GM19455 (cell line): Measurements from ENCODE around the gene CEP112.
A peak's percentile ranks its signal among the peaks of the same experiment; 100 is the strongest.

Experiments
- ATAC-seq: cut with Tn5 transposase; IDR thresholded peaks from one replicate; pipeline ENCODE4 v1.9.1; 2021; ENCODE audit not compliant: unreplicated experiment

The CEP112 gene

DNA sequence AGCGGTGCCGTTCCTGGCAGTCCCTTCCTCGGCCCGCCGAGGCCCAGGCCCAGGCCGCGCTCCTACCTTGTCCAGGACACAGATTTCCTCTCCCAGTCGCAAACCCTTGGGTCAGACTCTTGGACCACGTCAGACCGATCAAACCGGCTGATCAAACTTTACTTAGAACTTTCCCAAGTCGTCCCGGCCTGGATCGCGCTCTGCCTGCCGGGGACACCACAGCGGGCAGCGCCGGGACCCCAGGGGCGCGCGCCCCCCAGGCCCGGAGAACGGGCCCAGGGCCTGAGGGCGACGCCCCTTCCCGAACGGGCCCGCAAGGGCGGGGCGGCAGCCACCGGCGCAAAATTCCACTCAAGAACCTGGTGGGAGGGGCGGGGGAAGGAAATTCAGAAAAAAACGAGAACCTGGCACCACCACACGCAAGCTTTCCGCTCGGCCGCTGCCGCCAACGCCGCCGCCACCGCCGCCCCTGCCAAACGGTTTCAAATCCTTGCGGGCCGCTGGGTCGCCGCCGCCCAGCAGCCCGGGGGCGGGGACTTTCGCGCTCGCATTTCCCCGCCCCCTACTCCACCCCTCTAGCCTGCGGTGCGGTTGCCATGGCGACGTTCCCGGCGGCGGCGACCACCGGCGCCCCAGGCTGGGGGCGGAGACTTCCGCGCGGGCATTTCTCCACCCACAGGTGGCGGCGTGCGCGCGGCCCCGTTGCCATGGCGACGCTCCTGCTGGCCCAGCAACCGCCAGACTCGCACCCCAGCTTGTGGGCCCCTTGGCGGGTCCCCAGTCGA, at the start of gene CEP112:
Gene CEP112, minus strand, starts transcription at position 541 of the 785 bp plus-strand sequence.
- ATAC-seq, result peak; percentile 68

DNA sequence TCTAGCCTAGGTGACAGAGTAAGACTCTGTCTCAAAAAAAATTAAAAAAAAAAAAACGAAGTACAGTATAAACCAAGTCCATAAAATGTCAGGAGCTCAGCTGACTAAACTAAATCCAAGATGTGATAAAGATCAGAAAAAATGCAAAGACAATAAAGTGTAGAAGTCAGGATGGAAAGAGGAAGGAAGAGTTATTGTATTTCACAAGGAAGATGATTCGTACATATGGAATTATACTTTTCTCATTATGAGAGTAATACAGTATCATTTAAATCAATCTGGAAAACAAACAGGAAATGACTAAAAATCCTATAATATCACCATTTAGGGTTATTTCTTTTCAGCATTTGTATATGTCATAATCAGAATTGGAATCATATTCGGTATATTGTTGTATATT, 48.7 kb upstream of the CEP112 start:
- ATAC-seq, result no peak

DNA sequence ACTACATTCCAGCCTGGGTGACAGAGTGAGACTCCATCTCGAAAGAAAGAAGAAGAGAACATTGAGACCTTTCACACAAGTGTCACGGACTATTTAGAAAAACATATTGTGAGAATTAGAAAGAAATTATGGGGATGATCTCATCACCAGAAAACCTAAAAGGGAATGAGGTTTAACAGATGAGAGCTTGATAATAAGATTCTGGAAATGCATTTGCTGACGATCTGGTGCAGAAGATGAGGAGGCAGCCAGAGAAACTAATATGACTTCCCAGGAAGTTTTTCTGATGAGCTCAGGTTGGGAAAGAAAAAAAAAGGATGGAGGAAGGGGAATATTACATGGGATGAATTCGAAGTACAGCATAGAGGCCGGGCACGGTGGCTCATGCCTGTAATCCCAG, 48.1 kb upstream of the CEP112 start:
- no peak for ATAC-seq

DNA sequence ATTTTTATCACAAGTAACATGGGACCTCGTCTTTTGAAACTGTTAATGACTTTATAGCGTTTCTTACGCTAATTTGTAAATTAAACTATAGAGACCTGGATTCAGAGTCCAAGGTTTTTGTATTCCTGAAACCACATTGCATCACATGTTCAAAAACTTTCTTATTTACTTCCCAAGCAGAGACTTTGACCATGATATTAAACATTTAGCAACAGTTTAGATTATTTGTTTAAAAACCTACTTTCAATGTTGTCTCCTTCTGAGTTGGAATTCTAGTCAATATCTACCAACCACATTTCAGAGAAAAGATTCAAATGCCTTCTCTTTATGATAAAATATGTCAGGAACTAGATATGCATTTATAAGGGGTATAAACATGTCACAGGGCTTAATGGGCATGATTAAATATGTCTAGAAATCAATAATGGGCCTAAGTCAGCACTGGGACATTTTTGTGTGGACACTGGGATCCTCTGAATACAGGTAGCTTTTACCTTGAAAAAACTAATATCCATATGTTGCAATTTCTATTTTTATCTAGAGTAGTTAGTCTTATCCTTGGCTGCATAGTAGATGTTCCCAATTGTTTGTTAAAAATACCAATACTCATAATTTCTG, 43.6 kb upstream of the CEP112 start:
- no peak for ATAC-seq

DNA sequence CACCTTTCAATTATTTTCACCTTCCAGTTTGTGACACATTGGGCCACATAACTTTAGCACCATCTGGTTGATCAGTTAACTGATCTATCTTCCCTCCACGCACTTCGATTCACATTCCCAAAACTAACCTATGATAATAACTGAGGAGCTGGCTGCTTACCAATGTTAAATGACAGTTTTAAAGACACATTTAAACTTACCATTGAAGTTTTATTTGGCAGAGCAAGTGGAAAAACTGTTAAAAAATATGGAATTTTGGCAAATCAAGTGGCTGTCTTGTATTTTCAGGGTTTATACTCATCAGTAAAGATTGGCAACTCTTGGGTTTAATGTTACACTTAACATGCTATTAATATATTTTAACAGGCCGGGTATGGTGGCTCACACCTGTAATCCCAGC, 42.7 kb upstream of the CEP112 start:
- ATAC-seq, result no peak

DNA sequence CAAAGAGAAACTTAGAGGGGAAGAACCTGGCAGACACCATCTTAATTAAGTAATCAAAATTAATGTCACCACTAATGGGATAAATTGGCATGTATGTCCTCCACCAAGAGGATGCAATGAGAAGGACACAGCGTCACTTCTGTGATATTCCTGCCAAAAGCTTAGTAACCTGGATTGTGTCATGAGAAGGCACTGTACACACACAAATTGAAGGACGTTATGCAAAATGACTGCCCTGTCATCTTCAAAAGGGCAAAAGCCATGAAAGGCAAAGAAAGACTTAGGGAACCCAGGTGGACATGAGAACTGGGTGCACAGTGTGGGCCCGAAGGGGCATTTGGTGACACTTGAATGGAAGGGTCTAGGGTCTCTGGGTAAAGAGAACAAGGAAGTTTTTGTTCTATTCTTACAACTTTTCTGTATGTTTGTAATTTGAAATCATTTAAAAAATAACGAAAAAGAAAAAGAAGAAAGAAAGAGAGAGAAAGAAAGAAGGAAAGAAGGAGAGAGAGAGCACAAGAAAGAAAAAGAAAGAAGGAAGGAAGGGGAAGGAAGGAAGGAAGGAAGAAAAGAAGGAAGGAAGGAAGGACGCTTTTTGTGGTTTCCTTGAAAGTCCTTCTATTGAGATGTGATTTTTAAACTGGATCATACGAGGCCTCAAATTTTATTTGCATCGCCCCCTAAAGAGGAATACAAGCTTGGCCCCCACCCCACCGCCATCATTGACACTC, 41.3 kb upstream of the CEP112 start:
- ATAC-seq, result no peak

DNA sequence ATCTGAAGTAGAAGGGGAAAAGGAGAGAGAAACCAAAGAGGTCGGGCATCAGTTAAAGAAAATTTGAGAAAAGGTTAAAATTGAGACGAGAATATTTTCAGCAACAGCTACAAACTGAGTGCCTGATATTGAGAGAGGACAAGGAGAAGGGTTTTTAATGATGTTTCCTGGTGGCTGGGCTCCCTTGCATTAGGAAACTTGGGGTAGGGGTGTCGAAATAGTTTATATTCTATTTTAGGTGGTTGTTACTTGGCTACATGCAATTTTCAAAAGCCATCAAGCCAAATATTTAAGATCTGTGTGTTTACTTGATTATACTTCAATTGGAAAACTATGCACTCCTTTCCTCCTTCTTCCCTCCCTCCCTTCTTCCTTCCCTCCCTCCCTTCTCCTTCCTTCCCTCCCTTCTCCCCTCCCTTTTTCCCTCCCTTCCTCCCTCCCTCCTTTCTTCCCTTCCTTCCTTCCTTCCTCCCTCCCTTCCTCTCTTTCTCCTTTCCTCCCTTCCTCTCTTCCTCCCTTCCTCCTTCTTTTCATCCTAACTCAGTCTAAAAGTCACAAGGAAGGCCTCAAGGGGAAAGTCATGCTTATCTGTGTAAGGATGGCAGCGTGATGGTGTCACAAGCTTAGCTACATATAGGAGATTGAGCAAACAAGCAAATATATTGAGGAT, 39.1 kb upstream of the CEP112 start:
- no peak for ATAC-seq

DNA sequence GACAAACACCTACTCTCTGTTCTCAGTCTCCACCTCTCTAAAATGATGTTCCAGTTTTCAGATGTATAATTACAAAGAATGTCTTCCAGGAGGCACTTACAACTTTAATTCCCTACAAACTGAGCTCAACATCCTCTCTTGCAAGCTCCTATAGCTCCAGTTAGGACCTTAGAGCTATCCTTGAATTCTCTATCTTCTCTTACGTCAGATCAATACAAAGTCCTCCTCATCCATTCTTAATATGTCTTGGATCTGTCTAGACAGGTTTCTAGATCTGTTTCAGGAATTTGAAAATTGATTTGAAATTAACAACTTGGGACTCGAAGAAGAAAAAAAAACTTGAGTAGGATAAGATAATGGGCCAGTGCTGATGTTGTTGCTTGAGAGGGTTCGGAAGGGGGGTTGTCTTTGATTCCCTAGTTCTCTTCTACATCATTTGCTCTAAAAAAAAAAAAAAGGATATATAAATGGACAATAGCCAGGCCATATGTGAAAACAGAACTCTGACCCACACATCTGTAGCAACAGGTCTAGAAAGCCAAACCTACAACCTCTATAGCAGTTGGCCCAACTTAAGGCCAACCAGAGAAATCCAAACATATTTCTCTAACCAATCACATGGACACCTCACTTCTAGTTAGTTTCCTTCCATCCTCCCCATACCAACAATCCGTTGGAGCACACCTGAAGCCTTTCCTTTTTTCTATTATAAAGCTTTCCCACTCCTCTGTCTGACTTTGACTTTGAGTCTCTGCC, 38.0 kb upstream of the CEP112 start:
- ATAC-seq, result no peak

DNA sequence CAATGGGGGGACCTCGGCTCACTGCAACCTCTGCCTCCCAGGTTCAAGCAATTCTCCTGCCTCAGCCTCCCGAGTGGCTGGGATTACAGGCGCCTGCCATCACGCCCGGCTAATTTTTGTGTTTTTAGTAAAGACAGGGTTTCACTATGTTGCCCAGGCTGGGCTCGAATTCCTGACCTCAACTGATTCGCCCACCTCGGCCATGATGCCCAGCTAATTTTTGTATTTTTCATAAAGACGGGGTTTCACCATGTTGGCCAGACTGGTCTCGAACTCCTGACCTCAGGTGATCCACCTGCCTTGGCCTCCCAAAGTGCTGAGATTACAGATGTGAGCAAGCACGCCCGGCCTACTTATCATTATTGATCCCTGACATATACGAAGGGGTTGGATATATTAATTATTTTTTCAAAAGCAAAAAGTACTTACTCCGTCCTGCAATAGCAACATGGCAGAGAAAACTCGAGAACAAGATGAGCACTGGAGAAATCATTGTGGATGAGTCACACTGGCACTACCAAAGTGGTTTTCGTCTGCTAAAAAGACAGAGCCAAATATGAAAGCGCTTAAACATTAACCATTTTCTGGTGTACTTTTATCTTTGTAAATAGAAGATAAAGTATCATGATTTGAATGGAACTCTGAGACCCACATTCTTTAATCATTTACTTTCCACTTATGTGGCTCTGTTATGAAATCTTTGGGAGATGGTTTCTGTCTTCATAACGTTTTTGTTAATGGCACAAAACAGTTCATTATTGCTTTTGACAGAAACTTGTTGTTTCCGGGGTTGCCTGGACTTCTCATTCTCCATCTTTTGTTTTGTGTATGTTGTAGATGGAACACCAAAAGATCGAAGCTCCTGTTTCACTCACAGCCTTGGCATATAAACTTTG, 37.2 kb upstream of the CEP112 start, which contains the start of gene APOH:
Gene APOH, minus strand, starts transcription at position 529 of the 896 bp plus-strand sequence. Its CDS starts 36 bp downstream, at position 493.
- no peak for ATAC-seq

DNA sequence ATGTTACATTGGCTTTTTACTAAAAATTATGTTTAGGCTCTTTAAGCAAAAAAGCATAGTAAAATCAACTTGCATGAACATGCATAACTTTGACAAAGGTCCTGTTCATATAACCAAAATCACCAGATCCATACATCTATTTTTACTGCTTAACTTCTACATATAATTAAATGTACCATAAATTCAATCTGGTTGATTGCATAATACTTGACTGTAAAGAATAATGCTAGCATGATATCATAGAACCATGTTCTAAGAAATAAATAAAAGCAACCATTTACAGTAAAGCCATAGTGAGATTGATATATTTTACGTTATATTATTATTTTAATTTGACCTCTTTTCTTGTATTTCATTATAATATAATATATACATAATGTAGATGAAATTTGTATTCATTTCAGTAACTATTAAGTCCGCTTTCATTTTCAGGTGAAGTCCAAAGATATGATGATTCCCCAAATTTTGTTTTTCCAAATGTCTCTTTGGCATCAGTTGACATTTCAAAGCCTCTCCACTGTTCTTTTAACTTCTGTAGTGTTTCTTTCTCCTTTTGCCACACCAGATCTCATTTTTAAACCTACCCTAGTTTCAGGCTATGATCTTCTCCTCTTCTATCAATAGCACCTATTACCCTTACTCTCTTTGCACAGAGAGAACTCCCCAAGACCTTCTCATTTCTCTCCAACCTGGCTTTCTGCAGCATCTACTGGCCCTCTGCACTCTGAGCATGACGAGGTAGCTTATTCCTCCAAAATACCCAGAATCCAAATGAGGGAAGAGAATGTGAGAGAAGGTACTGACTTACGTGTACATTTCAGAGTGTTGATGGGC, 35.5 kb upstream of the CEP112 start:
- no peak for ATAC-seq

DNA sequence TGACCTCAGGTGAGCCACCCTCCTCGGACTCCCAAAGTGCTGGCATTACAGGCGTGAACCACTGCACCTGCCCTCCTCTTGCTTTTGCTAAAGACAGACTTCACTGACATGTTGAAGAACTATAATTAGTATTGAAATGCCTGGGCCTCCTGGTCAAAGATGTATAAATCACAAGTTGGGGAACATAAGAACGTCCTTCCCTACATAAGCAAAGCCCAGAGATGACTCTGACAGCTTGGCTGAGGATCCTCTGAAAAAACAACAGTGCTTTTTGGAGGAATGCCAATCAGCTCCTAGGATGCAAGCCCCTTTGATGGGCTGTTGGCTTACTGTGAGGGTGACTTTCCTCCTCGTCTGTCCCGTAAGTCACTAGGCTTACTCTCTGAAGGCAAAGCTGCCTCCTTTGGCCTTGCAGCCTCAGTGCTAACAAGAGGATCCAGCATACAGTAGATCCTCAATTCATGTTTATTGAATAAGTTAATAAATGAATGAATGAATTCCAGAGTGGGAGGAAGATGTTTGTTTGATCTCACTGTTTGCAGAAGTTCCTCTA, 30.9 kb upstream of the CEP112 start:
- ATAC-seq, result no peak

DNA sequence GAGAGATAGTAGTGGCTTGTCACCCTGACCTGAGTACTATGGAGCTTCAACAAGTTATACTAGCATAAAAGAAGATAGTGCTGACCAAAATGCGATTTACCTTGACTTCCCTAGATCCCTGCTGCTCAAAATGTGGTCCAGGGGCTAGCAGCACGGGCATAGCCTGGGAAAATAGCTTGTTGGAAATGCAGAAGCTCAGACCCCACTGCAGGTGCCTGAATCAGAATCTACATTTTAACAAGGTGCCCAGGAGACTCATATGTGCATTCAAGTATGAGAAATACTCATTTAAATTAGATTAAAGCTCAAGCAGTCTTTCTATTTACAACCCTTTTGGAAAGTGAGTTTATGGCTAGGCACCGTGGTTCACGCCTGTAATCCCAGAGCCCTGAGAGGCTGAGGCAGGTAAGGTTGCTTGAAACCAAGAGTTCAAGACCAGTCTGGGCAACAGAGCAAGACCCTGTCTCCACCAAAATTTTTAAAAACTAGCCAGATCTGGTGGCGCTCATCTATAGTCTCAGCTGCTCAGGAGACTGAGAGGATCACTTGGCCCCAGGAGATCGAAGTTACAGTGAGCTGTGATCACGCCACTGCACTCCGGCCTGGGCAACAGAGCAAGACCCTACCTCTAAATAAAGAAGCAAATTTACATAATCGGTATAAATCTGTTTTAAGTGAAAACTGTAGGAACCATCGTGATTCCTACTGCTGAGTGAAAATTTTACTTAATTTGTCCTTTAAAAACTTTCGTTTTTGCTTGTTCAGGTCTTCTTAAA, 30.0 kb upstream of the CEP112 start:
- no peak for ATAC-seq

DNA sequence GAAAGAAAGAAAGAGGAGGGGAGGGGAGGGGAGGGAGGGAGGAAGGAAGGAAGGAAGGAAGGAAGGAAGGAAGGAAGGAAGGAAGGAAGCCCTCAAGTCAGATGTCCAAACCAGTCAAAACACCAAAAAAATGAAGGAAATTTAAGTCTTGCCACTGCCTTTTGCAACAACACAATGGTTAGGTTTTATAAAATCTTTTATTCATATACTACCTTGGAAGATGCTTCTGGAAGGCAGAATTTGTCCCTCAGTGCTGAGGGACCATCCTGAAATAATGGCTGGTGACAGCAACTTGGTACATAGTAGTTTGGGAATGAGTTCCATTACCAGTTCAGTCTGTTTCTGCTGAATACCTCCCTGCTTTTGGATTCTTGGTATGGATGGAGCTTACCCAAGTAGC, 29.4 kb upstream of the CEP112 start:
- ATAC-seq, result no peak

DNA sequence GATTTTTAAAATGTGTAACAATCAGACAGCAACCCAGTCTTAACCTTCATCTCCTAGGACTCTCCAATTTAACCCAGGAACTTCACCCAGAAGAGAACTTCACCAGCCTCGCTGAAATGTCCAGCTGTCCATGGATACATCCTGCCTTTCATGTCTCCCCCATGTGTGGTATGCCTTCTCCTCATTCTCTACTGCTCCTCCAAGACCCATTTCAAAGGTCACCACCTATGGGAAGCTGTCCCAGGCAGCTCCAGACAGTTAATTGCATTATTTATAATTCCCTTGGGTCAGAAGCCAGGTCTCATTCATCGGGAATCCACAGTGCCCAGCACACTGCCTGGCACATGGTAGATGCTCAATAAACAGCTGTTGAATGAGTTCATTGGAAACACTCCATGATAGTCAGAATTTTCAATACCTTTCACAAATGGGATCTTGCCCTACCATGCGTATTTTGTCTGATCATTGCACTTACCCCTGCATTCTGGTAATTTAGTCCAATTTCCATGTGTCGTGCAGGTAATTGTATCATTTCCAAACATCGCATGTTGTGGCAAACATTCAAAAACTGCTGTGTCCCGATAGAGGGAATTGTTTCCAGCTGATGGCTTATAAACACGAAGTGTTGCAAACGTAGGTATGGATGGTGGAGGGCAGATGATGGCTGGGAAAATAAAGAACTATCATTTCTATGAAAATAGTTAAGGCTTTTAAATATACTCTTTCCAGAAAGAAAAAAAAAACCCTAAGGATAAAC, 28.3 kb upstream of the CEP112 start:
- ATAC-seq, result no peak

DNA sequence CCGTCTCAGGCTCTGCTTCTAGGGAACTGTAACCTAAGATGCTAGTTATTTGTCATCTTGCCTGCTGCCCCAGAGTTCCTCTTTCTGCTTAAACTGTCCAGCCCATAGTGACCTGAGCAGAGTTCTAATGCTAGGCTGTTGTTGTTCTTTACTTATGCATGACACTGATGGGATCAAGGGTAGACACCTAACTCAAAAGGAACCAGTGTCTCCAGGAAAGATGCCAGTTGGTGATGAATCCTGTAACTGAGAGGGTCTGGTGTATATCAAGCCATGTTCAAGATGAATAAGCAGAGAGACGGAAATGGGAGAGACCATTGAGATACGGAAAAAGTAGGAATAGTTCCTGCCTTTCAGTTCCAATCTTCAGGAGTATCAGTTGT, 23.6 kb upstream of the CEP112 start:
- ATAC-seq, result no peak

DNA sequence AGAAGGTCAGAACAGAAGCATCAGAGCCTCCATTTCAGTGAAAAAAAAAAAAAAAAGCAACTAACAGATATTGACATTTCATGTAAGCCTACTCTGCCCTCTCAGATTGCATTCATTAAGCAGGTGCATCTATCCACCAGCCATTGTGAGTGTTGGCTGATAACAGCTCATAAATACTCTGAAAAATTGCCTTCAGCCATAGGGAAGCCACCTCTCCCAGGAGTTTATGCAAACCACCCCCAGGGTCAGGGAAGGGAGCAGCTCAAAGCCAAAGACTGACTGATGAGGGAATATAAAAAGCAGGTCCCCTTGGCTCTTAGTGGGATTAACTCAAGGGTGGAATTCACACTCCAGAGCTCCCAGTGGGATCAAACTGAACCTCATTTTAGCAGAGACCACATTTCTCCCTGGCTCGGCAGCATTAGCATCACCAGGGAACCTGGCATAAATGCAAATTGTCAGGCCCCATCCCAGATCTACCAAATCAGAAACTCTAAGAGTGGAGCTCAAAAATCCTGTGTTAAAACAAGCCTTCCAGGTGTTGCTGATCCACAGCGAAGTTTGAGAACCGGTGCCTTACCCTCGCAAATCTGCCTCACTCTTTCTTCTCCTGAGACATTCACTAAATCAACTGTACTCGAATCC, 23.1 kb upstream of the CEP112 start:
- no peak for ATAC-seq
